HEK293T (cell line): Measurements from ENCODE around the gene ZNF710.

Experiments used
- BHLHE40 ChIP-seq: fragments of 450-650 bp; IDR thresholded peaks from 2 replicates; pipeline ENCODE4 v1.6.1; 2016; ENCODE audit warnings: mild to moderate bottlenecking, moderate library complexity, borderline replicate concordance
- FOXK2 ChIP-seq: fragments of 450-650 bp; IDR thresholded peaks from 2 replicates; pipeline ENCODE4 v1.6.1; 2016; ENCODE audit warnings: mild to moderate bottlenecking
- FOXM1 ChIP-seq: fragments of 450-650 bp; IDR thresholded peaks from 2 replicates; pipeline ENCODE4 v1.6.1; 2017; ENCODE audit warnings: mild to moderate bottlenecking, borderline replicate concordance
- NFRKB ChIP-seq: fragments of 450-650 bp; IDR thresholded peaks from 2 replicates; pipeline ENCODE4 v1.6.1; 2016; ENCODE audit warnings: mild to moderate bottlenecking, moderate library complexity
- SP1 ChIP-seq: fragments of 450-650 bp; IDR thresholded peaks from 2 replicates; pipeline ENCODE4 v1.6.1; 2017
- TARDBP ChIP-seq: fragments of 450-650 bp; IDR thresholded peaks from 2 replicates; pipeline ENCODE4 v1.6.1; 2016

DNA sequence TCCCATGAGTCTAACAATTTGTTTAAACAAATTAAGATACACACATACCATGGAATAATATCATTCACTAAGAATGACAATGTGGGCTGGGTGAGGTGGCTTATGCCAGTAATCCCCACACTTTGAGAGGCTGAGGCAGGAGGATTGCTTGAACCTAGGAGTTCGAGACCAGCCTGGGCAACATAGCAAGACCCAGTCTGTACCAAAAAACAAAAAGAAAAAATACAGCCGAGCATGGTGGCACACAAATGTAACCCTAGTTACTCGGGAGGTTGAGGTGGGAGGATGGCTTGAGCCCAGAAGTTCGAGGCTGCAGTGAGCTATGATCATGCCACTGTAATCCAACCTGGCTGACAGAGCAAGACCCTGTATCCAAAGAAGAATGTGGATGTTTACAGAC, 4.0 kb upstream of the ZNF710 start:
- TF ChIP-seq FOXM1 (no peak), BHLHE40 (no peak), SP1 (no peak), FOXK2 (no peak), TARDBP (no peak), NFRKB (no peak)
